CD4-positive, alpha-beta T cell treated with Interleukin-2 at 100 ng/mL for 4 hours (primary cell): ENCODE data around the gene PCDHB5.
"Not testable (repeated sequence)": the region's sequence is repeated elsewhere in the genome, so short reads cannot be mapped to it uniquely, and the experiment has no call there.

Experiments used
- DNase-seq: peaks from one replicate; pipeline ENCODE4 v3.0.0-alpha.2; 2020; ENCODE audit warnings: low spot score

PCDHB5 gene

DNA sequence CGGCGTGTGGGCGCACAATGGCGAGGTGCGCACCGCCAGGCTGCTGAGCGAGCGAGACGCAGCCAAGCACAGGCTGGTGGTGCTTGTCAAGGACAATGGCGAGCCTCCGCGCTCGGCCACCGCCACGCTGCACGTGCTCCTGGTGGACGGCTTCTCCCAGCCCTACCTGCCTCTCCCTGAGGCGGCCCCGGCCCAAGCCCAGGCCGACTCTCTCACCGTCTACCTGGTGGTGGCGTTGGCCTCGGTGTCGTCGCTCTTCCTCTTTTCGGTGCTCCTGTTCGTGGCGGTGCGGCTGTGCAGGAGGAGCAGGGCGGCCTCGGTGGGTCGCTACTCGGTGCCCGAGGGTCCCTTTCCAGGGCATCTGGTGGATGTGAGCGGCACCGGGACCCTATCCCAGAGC, 17.1 kb downstream of the PCDHB5 start:
- DNase-seq: not testable (repeated sequence)

DNA sequence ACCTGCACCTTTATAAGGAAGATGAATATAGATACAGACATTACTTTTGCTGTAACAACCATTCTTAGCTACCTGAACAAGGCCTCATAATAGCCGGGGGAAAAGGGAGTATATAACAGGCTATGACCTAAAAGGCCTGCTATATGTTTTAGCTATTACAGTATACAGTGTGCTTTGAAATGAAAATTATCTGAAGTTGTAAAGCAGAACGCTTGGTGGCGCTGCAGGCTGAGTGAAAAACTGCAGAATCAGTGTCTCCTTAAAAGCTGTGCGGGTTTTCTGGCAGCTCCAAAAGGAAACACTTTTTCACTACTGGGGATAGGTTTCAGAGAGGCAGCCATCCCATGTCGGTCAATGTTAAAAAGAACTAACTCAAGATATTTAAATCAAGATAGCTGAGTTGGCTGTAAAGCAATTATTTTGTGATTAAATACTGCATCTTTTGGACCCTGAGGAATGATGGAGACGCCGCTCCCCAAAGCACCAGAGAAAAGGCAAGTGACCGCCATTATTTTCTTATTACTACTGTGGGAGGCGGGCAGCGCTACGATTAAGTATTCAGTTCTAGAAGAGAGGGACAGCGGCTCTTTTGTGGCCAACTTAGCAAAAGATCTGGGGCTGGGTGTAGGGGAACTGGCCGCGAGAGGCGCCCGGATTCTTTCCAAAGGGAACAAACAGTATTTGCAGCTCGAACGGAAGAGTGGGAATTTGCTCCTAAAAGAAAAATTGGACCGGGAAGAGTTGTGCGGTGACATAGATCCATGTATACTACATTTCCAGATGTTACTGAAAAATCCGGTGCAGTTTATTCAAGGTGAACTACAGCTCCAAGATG, 20.8 kb downstream of the PCDHB5 start:
- no peak for DNase-seq

DNA sequence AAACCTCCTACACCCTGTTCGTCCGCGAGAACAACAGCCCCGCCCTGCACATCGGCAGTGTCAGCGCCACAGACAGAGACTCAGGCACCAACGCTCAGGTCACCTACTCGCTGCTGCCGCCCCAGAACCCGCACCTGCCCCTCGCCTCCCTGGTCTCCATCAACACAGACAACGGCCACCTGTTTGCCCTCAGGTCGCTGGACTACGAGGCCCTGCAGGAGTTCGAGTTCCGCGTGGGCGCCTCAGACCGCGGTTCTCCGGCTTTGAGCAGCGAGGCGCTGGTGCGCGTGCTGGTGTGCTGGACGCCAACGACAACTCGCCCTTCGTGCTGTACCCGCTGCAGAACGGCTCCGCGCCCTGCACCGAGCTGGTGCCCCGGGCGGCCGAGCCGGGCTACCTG, 22.4 kb downstream of the PCDHB5 start:
- DNase-seq: not testable (repeated sequence)

DNA sequence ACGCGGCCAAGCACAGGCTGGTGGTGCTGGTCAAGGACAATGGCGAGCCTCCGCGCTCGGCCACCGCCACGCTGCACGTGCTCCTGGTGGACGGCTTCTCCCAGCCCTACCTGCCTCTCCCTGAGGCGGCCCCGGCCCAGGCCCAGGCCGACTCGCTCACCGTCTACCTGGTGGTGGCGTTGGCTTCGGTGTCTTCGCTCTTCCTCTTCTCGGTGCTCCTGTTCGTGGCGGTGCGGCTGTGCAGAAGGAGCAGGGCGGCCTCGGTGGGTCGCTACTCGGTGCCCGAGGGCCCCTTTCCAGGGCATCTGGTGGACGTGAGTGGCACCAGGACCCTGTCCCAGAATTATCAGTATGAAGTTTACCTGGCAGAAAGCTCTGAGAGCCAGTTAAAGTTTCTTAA, 22.9 kb downstream of the PCDHB5 start:
- DNase-seq: not testable (repeated sequence)

DNA sequence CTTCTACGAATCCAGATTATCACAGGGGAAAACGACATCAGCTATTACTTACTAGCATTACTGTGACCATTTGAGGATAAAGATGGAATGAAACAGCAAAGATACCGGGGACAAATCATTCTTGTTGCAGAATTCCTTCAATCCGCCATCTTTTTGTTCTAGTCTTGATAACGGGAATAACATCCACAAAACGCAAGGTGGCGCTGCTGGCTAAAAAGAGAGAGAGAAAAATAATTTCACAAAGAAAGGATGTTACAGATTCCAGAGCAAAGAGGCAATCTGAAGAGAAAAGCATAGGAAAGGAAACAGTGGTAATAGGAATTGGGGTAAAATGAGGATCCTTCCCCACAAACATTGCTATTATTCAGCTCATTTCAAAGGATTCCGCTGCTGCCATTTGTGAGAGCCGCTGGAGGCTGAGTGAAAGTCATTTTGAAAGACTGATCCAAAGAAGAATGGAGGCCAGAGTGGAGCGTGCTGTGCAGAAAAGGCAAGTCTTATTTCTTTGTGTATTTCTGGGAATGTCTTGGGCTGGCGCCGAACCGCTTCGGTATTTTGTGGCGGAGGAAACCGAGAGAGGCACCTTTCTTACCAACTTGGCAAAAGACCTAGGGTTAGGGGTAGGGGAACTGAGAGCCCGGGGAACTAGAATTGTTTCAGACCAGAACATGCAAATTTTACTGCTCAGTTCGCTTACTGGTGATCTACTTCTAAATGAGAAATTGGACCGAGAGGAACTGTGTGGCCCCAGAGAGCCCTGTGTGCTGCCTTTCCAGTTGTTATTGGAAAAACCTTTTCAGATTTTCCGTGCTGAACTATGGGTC, 37.6 kb downstream of the PCDHB5 start, which contains the start of gene PCDHB7:
TSS of gene PCDHB7 (plus strand) at position 264 of the 824 bp plus-strand sequence. CDS start at position 456, 192 bp downstream.
- peak; percentile 14 for DNase-seq

DNA sequence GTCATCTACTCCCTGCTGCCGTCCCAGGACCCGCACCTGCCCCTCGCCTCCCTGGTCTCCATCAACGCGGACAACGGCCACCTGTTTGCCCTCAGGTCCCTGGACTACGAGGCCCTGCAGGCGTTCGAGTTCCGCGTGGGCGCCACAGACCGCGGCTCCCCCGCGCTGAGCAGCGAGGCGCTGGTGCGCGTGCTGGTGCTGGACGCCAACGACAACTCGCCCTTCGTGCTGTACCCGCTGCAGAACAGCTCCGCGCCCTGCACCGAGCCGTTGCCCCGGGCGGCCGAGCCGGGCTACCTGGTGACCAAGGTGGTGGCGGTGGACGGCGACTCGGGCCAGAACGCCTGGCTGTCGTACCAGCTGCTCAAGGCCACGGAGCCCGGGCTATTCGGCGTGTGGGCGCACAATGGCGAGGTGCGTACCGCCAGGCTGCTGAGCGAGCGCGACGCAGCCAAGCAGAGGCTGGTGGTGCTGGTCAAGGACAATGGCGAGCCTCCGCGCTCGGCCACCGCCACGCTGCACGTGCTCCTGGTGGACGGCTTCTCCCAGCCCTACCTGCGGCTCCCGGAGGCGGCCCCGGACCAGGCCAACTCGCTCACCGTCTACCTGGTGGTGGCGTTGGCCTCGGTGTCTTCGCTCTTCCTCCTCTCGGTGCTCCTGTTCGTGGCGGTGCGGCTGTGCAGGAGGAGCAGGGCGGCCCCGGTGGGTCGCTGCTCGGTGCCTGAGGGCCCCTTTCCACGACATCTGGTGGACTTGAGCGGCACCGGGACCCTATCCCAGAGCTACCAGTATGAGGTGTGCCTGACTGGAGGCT, 39.5 kb downstream of the PCDHB5 start:
- DNase-seq: not testable (repeated sequence)

DNA sequence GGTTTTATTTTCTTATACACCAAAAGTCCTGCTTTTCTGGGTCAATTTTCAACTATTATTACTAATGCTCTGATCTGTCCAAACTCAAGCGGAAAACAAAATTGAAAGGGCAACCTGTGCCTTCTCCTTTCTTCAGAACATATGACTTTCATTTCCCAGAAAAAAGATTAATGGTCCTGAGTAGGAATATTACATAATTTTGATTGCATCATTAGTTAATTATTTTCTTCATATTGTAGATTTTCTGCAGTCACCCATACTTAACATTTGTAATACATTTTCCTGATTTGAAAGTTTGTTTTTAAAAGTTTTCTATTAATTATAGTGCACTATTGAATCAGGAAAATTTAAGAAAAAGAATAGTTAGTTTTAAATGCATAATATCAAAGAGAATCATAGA, 40.9 kb downstream of the PCDHB5 start:
- DNase-seq: no peak

DNA sequence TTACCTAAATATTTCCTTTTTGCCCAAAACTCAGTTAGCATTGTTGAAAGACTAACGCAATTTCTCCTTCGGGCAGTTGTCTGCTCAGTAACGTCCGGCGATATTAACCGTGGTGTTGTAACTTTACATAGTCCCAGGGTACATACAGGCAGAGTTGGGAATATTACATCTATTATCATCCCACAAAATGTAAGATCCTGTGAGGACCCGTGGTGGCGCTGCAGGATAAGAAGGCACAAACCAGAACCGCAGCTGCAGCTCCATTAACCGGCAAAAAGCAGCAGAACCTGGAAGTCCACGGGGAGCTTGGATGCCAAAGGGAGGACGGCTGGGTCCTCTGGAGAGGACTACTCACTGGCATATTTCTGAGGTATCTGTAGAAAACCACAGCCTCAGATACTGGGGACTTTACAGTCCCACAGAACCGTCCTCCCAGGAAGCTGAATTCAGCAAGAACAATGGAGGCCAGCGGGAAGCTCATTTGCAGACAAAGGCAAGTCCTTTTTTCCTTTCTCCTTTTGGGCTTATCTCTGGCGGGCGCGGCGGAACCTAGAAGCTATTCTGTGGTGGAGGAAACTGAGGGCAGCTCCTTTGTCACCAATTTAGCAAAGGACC, 42.7 kb downstream of the PCDHB5 start, which contains the start of gene PCDHB8:
TSS of gene PCDHB8 (plus strand) at position 214 of the 615 bp plus-strand sequence. CDS start at position 459, 245 bp downstream.
- DNase-seq: not testable (repeated sequence)

DNA sequence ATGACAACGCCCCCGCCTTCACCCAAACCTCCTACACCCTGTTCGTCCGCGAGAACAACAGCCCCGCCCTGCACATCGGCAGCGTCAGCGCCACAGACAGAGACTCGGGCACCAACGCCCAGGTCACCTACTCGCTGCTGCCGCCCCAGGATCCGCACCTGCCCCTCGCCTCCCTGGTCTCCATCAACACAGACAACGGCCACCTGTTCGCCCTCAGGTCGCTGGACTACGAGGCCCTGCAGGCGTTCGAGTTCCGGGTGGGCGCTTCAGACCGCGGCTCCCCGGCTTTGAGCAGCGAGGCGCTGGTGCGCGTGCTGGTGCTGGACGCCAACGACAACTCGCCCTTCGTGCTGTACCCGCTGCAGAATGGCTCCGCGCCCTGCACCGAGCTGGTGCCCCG, 44.4 kb downstream of the PCDHB5 start:
- not testable (repeated sequence) for DNase-seq

DNA sequence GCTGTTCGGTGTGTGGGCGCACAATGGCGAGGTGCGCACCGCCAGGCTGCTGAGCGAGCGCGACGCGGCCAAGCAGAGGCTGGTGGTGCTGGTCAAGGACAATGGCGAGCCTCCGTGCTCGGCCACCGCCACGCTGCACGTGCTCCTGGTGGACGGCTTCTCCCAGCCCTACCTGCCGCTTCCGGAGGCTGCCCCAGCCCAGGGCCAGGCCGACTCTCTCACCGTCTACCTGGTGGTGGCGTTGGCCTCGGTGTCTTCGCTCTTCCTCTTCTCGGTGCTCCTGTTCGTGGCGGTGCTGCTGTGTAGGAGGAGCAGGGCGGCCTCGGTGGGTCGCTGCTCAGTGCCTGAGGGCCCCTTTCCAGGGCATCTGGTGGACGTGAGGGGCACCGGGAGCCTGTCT, 44.9 kb downstream of the PCDHB5 start:
- not testable (repeated sequence) for DNase-seq

DNA sequence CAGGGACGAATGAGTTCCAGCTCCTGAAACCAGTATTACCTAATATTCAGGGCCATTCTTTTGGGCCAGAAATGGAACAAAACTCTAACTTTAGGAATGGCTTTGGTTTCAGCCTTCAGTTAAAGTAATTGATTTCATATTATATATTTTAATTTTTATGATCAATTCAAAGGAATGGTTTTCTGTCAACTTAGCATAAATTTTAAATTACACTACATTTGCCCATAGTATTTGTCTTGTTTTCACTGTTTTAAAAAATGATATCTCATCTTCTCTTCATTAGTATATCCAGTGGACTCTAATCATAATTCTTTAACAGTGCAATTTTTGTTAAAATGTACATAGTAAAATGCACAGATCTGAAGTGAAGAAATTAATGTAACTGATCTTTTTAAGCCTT, 45.3 kb downstream of the PCDHB5 start:
- DNase-seq: no peak

DNA sequence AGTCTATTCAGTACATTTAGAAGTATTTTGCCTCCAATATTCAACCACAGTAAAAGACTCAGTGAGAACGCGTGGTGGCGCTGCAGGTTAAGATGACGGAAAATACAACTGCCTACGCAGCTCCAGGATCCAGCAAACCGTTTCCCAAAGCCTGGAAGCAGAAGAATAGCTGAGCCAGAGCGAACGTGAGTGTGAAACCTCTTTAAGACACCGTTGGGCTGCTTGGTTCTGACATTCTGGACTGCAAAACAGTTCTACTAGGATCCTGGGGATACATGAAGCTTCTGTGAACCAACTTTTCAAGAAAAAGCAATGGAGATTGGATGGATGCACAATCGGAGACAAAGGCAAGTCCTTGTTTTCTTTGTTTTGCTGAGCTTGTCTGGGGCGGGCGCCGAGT, 47.2 kb downstream of the PCDHB5 start, which contains the start of gene PCDHB16:
TSS of gene PCDHB16 (plus strand) at position 140 of the 400 bp plus-strand sequence. CDS start at position 313, 173 bp downstream.
- DNase-seq: no peak

DNA sequence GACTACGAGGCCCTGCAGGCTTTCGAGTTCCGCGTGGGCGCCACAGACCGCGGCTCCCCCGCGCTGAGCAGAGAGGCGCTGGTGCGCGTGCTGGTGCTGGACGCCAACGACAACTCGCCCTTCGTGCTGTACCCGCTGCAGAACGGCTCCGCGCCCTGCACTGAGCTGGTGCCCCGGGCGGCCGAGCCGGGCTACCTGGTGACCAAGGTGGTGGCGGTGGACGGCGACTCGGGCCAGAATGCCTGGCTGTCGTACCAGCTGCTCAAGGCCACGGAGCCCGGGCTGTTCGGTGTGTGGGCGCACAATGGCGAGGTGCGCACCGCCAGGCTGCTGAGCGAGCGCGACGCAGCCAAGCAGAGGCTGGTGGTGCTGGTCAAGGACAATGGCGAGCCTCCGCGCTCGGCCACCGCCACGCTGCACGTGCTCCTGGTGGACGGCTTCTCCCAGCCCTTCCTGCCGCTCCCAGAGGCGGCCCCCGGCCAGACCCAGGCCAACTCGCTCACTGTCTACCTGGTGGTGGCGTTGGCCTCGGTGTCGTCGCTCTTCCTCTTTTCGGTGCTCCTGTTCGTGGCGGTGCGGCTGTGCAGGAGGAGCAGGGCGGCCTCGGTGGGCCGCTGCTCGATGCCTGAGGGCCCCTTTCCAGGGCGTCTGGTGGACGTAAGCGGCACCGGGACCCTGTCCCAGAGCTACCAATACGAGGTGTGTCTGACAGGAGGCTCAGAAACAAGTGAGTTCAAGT, 49.3 kb downstream of the PCDHB5 start:
- DNase-seq: not testable (repeated sequence)

DNA sequence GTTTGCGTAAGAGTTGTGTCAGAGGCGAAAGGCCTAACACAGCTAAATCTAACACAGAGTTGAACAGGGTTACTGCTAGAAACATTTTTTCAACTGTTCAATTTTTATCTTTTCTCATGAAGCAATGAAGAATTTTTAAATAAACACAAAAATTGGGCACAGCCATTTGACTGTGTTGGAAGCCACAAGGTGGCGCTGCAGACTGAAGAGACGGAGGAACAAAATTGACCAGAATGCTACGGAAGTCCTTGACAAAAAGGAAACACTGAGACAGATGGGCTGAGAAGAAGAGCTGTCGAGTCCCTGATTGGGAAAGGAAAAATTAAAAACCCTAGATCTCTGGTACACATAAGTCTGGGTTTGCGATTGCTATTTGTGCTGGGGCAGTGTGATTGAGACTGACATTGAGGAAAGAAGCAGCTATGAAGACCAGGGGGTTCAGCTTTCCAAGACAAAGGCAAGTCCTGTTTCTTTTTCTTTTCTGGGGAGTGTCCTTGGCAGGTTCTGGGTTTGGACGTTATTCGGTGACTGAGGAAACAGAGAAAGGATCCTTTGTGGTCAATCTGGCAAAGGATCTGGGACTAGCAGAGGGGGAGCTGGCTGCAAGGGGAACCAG, 52.0 kb downstream of the PCDHB5 start, which contains the start of gene PCDHB9:
TSS of gene PCDHB9 (plus strand) at position 265 of the 616 bp plus-strand sequence. CDS start at position 423, 158 bp downstream.
- peak; percentile 26 for DNase-seq
